ENCODE results near the gene CRYBA4.

Gene CRYBA4

GRCh38 chr22:26642465-26643417 lies 21.0 kb downstream of the CRYBA4 start:
- TF ChIP-seq CTCF (conservative IDR thresholded peaks at IDR 0.05) (no peak), ZFX (IDR thresholded peaks at IDR 0.05) (no peak)
- no peak overlapping the region for H3K27ac ChIP-seq

GRCh38 chr22:26643418-26644100 lies 21.8 kb downstream of the CRYBA4 start:
- no peak for TF ChIP-seq ZFX (IDR thresholded peaks at IDR 0.05)
- TF ChIP-seq CTCF (conservative IDR thresholded peaks at IDR 0.05) = no peak
- H3K27ac ChIP-seq = no peak overlapping the region

GRCh38 chr22:26646158-26646557 lies 24.4 kb downstream of the CRYBA4 start:
- TF ChIP-seq CTCF (conservative IDR thresholded peaks at IDR 0.05) (no peak), ZFX (IDR thresholded peaks at IDR 0.05) (no peak)
- H3K27ac ChIP-seq = no peak overlapping the region

- TF ChIP-seq CTCF (conservative IDR thresholded peaks at IDR 0.05) (no peak), ZFX (IDR thresholded peaks at IDR 0.05) (no peak)
- H3K27ac ChIP-seq = no peak overlapping the region
Measured at GRCh38 chr22:26648011-26648497, 26.3 kb downstream of the CRYBA4 start.

GRCh38 chr22:26648528-26649388 lies 27.0 kb downstream of the CRYBA4 start:
- H3K27ac ChIP-seq = no peak overlapping the region
- no peak for TF ChIP-seq ZFX (IDR thresholded peaks at IDR 0.05)
- TF ChIP-seq CTCF (conservative IDR thresholded peaks at IDR 0.05) = no peak

- no peak for TF ChIP-seq ZFX (IDR thresholded peaks at IDR 0.05)
Measured at GRCh38 chr22:26650722-26651421, 29.1 kb downstream of the CRYBA4 start.

GRCh38 chr22:26651815-26652214 lies 30.1 kb downstream of the CRYBA4 start:
- no peak for TF ChIP-seq CTCF (conservative IDR thresholded peaks at IDR 0.05)
- TF ChIP-seq ZFX (IDR thresholded peaks at IDR 0.05) = no peak
- no peak overlapping the region for H3K27ac ChIP-seq

More at GRCh38 chr22:26650722-26651421, 29.1 kb downstream of the CRYBA4 start:
- no peak overlapping the region for H3K27ac ChIP-seq
